ENCODE data around the gene FHAD1.

The FHAD1 gene

GRCh38 chr1:15410884-15411245, 163.8 kb downstream of the FHAD1 start:
- no peak for ATAC-seq
- TF ChIP-seq, protein P1, sequence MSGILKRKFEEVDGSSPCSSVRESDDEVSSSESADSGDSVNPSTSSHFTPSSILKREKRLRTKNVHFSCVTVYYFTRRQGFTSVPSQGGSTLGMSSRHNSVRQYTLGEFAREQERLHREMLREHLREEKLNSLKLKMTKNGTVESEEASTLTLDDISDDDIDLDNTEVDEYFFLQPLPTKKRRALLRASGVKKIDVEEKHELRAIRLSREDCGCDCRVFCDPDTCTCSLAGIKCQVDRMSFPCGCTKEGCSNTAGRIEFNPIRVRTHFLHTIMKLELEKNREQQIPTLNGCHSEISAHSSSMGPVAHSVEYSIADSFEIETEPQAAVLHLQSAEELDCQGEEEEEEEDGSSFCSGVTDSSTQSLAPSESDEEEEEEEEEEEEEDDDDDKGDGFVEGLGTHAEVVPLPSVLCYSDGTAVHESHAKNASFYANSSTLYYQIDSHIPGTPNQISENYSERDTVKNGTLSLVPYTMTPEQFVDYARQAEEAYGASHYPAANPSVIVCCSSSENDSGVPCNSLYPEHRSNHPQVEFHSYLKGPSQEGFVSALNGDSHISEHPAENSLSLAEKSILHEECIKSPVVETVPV (CRISPR knock-in tag; IDR thresholded peaks at IDR 0.05) = no peak
- TF ChIP-seq SNAI2 (CRISPR knock-in tag; IDR thresholded peaks at IDR 0.05) (no peak), ZNF8 (CRISPR knock-in tag; IDR thresholded peaks at IDR 0.05) (no peak), ZNF70 (CRISPR knock-in tag; IDR thresholded peaks at IDR 0.05) (no peak), ZFP3 (CRISPR knock-in tag; IDR thresholded peaks at IDR 0.05) (no peak), PPARA (CRISPR knock-in tag; IDR thresholded peaks at IDR 0.05; ENCODE audit: borderline replicate concordance) (no peak), OSR1 (CRISPR knock-in tag; IDR thresholded peaks at IDR 0.05) (no peak), ARNTL (CRISPR knock-in tag; IDR thresholded peaks at IDR 0.05; ENCODE audit: borderline replicate concordance, low read depth) (no peak), TSHZ2 (CRISPR knock-in tag; IDR thresholded peaks at IDR 0.05) (no peak), GLIS3 (CRISPR knock-in tag; IDR thresholded peaks at IDR 0.05) (no peak), CREB5 (CRISPR knock-in tag; IDR thresholded peaks at IDR 0.05; ENCODE audit: low read depth) (no peak), RARB (CRISPR knock-in tag; IDR thresholded peaks at IDR 0.05) (no peak), ZC3H10 (CRISPR knock-in tag; IDR thresholded peaks at IDR 0.05) (no peak), ZNF565 (CRISPR knock-in tag; conservative IDR thresholded peaks at IDR 0.05; ENCODE audit: low read depth) (no peak), BACH2 (CRISPR knock-in tag; IDR thresholded peaks at IDR 0.05; ENCODE audit: borderline replicate concordance) (no peak), ESRRG (CRISPR knock-in tag; IDR thresholded peaks at IDR 0.05) (no peak), TCF4 (CRISPR knock-in tag; IDR thresholded peaks at IDR 0.05; ENCODE audit: borderline replicate concordance) (no peak), TOX (CRISPR knock-in tag; IDR thresholded peaks at IDR 0.05; ENCODE audit: borderline replicate concordance) (no peak)
- TF ChIP-seq, protein P2, sequence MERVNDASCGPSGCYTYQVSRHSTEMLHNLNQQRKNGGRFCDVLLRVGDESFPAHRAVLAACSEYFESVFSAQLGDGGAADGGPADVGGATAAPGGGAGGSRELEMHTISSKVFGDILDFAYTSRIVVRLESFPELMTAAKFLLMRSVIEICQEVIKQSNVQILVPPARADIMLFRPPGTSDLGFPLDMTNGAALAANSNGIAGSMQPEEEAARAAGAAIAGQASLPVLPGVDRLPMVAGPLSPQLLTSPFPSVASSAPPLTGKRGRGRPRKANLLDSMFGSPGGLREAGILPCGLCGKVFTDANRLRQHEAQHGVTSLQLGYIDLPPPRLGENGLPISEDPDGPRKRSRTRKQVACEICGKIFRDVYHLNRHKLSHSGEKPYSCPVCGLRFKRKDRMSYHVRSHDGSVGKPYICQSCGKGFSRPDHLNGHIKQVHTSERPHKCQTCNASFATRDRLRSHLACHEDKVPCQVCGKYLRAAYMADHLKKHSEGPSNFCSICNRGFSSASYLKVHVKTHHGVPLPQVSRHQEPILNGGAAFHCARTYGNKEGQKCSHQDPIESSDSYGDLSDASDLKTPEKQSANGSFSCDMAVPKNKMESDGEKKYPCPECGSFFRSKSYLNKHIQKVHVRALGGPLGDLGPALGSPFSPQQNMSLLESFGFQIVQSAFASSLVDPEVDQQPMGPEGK (CRISPR knock-in tag; IDR thresholded peaks at IDR 0.05; ENCODE audit: borderline replicate concordance) = no peak
- TF ChIP-seq, protein P3, sequence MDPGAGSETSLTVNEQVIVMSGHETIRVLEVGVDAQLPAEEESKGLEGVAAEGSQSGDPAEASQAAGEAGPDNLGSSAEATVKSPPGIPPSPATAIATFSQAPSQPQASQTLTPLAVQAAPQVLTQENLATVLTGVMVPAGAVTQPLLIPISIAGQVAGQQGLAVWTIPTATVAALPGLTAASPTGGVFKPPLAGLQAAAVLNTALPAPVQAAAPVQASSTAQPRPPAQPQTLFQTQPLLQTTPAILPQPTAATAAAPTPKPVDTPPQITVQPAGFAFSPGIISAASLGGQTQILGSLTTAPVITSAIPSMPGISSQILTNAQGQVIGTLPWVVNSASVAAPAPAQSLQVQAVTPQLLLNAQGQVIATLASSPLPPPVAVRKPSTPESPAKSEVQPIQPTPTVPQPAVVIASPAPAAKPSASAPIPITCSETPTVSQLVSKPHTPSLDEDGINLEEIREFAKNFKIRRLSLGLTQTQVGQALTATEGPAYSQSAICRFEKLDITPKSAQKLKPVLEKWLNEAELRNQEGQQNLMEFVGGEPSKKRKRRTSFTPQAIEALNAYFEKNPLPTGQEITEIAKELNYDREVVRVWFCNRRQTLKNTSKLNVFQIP (CRISPR knock-in tag; IDR thresholded peaks at IDR 0.05; ENCODE audit: borderline replicate concordance, low read depth) = no peak

- ATAC-seq = peak; percentile 1; the same call in 1 of the 3 replicates
- TF ChIP-seq ZC3H10 (CRISPR knock-in tag; IDR thresholded peaks at IDR 0.05) = no peak
- no peak for TF ChIP-seq TOX (CRISPR knock-in tag; IDR thresholded peaks at IDR 0.05; ENCODE audit: borderline replicate concordance)
- TF ChIP-seq OSR1 (CRISPR knock-in tag; IDR thresholded peaks at IDR 0.05) = no peak
- TF ChIP-seq, protein P2 (CRISPR knock-in tag; IDR thresholded peaks at IDR 0.05; ENCODE audit: borderline replicate concordance) = no peak
- TF ChIP-seq, protein P1 (CRISPR knock-in tag; IDR thresholded peaks at IDR 0.05) = no peak
- no peak for TF ChIP-seq GLIS3 (CRISPR knock-in tag; IDR thresholded peaks at IDR 0.05)
- no peak for TF ChIP-seq TCF4 (CRISPR knock-in tag; IDR thresholded peaks at IDR 0.05; ENCODE audit: borderline replicate concordance)
- TF ChIP-seq ESRRG (CRISPR knock-in tag; IDR thresholded peaks at IDR 0.05) = no peak
- no peak for TF ChIP-seq CSDC2 (CRISPR knock-in tag; IDR thresholded peaks at IDR 0.05)
Observed at GRCh38 chr1:15411593-15412137, 164.6 kb downstream of the FHAD1 start.

Data from SK-N-SH treated with all-trans-retinoic acid at 6 μM for 48 hours (cell line).